RCC 7860 (cell line): ENCODE results near the gene EZR.

Experiments
- DNase-seq: peaks from one replicate; pipeline ENCODE4 v3.0.0-alpha.2; 2015; ENCODE audit warnings: low spot score
- FAIRE-seq: peaks from 2 replicates; lab custom pipeline; 2012; peaks lifted over from hg19 to GRCh38; lab: Jason Lieb, UNC

EZR gene

DNA sequence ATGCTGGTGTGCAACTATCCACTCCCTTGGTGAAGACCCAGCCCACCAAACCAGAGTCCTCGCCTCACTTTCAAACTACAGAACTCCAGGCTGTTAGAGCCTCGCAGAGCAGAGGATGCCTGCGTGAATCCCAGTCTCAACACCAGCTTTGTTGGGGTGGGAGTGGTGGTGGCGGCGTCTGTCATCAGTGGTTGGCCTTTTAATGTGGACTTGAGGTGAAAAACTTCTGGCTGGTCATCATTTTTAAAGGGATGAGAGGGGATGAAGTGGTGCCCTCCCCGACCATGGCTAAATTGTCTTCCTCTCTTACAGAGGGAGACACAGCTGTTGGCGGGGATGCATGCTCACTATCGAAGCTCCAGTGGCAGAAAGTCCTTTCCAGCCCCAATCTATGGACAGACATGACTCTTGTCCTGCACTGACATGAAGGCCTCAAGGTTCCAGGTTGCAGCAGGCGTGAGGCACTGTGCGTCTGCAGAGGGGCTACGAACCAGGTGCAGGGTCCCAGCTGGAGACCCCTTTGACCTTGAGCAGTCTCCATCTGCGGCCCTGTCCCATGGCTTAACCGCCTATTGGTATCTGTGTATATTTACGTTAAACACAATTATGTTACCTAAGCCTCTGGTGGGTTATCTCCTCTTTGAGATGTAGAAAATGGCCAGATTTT lies 54.9 kb downstream of the EZR start:
- no peak for FAIRE-seq
- DNase-seq: no peak

DNA sequence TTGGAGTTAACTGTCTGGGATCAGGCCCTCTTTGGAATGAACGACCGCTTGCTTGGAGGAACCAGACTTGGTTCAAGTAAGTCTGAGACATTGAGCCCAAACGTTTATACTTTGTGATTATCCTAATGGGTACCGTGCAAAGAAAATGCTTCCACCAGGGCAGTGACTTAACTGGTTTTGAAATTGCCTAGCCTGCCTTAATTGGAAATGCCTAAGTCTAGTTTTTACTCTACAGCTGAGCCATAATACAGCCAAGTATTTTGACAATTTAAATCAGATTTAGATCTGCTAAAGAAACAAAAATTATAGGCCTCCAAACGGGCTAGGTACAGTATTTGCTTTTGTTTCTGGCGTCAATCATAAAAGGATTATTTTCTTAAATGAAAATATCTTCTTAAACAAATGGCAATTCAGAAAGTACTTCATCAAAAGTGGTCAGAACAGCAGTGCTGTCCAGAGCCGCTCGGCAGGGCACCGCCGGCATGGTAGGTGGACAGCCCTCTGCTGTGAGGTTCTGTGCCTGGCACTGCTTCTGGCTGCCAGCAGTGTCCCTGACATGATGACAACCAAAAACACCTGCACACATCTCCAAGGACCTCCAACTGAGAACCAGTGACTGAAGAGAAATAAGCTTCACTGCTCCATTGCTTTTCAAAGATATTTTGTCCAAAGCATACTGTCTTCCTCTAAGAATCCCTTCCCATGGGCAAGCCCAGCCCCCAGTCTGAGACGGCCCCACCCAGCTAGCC lies 55.6 kb downstream of the EZR start:
- DNase-seq: no peak
- no peak for FAIRE-seq

DNA sequence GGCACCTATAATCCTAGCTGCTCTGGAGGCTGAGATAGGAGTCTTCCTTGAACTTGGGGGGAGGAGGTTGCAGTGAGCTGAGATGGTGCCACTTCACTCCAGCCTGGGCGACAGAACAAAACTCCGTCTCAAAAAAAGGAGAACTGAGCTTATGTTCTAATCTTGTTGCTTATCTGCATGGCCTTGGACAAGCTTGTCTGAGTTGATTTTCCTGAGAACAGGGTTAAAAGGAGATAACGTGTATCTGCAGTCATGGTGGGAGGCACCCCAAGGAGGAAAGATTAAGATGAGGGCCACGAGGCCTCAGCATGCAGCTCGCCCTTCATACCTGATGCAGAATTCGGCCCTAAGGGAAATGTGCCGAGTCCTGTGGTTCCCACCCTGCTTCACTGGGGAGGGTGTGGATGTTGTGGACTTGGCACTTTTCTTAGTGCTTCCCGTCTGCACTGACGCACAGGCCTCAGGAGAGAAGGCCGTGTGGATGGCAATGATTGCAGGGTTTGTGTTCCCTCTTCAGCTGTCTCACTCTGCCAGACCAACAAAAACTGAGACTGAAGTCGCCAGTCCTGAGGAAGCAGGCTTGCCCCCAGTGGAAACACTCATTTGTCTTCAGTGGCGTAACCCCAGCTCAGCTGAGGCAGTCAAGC lies 56.3 kb downstream of the EZR start:
- no peak for DNase-seq
- no peak for FAIRE-seq

DNA sequence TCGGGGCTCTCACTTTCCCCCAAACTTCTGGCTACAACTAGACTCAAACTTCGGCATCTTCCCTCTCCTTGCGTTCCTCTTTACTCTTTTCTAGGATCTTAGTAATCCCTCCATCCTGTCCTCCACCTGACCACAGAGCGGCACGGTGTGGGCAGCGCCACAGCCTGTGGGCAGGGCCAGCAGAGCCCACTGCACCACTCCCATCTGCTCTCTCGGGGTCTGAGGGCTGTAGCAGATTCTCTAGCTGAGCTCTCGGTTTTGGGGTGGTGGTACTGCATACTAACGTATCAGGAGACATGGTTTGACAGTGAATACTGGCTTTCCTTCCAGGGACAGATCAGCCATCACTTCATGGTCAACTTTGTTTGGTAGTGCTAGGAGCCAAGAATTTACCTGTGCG lies 57.4 kb downstream of the EZR start:
- no peak for DNase-seq
- FAIRE-seq: no peak

DNA sequence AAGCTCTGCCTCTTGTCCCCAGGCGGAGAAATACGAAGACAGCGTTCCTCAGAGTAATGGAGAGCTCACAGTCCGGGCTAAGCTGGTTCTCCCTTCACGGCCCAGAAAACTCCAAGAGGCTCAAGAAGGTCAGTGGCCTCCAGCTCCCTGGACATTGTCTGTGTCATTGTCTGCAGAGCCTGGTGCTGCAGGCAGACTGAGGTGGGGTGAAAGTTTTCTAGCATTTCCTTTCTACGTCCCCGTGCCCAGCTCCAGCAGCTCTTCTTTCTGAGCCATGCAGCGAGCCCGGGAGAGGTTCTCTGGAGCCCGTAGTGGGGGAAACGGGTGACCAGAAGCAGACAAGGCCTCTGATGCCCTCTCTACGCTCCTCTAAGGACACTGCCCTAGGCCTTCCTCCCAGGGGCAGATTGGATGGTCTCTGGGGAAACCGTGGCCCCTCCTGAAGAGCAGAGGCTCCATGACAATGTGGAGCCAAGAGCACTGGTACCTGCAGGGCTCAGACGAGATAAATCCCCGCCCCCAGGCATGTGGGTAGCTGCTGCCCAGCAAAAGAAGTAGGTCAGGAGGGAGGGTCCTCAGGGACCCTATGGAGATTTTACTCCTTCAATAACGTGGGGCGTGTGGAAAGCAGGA lies 58.4 kb downstream of the EZR start:
- FAIRE-seq (no peak), DNase-seq (no peak)

DNA sequence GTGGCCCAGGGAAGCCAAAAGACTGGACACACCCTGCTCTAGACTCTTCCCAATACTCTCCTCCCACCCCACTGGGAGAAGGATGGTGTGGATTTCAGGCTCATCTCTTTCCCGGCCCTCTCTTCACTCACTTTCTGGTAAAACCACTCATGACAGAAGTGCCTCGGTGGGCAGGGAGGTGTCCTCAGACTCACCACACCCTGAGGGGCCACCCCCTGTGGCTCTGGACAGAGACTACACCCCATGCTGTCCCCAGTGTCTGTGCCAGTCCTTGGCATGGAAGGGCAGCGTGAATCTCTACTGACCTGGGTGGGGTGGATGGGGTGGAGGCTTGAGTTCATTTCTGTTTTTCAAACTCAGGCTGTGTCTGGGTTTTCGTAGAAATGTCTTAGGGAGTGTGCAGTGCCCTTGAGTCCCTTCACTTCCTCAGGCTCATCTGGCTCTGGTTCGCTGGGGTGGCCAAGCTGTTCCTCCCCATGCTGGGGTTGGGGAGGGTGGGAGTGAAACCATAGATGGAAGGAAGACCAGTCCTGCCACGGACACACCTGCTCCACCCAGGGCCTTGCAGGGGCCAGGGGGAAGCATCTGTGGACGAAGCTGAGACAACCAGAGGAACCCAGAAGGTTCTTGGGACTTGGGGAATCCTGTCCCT lies 59.1 kb downstream of the EZR start:
- DNase-seq (no peak), FAIRE-seq (no peak)

DNA sequence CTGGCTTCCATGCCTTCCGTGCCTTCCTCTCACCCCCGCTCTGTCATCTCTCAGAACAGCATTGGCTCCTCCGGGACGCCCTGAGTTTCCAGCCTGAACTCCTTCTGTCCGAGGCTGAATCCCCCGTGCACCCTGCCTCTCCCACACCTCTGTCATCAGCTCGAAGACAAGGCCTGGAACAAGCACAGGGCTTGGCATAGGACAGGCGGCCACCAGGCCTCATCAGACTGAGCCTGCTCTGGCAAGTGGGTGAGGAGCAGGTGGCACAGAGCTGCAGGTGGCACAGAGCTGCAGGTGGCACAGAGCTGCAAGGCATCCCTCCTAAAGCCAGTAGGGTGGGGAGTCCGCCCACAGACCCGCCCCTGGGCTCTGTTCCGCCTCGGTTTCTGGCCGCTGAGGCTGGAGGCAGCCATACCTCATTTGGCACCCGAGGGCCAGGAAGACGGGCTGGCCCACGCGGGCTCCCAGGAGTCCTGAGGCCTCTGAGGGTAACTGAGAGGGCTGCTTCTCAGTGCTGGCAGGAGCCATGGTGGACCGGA lies 60.2 kb downstream of the EZR start:
- FAIRE-seq (no peak), DNase-seq (no peak)

DNA sequence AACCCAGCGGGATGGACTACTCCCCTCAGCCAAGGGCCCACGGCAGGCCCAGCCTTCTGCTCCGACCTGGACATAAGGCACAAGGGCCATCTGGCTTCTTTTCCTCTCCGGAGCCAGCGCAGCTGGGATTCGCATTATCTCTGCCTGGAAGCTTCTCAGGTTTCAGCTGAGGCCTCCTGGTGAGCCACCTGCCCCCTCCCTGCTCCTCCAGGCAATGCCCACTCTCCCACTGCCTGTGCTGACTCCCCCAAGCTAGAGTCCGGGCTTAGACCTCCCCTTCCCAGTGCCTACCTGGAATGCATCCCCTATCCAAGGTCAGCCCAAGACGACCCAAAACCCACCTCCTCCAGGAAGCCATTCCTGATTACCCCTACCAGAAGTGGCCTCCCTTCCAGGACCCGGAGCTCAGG lies 60.7 kb downstream of the EZR start:
- no peak for DNase-seq
- FAIRE-seq: no peak

DNA sequence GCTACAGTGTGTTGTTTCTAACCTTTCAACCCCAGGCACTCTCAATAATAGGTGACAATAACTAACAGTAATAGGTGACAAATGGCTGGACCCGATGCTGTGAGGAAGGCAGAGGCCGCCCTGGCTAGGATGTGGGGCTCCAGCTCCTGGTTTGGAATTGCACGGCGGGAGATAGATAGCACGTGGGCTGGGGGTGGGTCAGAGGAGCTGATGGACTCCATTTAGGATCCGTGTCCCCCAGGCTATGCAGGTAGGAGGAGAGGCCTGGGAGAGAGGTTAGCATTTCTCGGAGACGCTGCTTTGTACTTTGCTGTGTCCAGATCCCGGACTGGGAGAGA lies 61.4 kb downstream of the EZR start:
- no peak for DNase-seq
- FAIRE-seq: no peak

DNA sequence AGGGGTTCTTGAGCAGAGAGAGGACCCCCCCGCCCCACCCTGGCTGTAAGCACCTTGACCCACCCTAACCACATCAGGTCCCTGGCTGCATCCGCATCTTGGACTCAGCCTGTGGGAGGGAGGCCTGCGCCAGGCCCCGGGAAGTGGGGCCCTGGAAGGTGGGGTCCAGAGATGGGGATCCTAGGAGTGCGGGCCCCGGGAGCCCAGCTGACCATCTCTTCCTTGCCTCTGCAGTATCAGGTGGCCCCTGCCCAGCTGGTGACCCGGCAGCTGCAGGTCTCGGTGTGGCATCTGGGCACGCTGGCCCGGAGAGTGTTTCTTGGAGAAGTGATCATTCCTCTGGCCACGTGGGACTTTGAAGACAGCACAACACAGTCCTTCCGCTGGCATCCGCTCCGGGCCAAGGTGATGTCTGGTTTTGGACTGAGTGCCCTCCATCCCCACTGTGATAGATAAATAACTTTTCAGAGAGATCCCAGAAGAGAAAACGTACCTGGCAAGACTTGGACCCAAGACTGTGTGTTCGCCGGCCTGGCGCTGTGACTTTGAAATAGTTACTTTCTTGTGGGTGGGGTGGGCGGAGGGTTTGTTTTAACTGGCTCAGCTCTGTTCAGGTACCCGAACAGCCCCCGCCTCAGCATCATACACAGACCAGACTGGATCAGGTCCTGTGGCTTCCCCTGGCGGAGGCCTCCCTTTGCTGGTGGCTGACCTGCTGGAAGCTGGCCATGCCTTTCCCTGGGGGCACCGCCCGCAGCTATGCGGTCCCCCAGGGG lies 62.0 kb downstream of the EZR start:
- DNase-seq (no peak), FAIRE-seq (no peak)

DNA sequence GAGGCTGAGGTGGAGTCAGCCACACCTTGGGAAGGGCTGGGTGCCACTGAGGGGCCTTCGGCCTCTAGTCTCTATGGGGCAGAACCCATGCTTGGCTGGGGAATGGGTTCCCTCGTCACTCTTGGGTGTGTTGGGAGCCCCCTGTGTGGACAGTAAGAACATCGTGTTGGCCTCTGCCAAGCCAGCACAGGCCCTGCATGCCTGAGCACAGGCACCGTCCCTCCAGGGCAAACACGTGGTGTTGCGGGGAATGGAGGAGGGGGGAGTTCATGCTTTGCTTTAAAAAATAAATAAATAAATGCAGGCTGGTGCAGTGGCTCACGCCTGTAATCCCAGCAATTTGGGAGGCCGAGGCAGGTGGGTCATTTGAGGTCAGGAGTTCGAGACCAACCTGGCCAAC lies 63.0 kb downstream of the EZR start:
- DNase-seq: no peak

DNA sequence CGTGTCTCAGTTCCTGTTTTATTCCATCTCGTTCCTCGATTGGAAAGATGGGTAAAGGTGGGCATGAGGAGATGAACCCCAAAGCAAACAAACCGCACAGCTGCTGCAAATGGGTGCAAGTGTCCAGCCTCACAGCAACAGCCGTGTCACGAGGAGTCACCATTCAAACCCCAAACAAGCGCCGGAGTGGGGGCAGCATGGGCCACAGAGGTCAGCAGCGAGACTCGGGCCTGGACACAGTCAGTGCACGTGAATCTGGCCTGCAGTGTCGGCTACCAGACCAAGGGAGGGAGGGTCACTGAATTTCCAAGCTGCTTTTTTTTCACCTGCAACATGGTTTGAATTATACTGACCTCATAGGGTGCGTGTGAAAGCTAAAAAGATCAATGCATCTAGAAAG lies 63.5 kb downstream of the EZR start:
- FAIRE-seq (no peak), DNase-seq (no peak)

More for the DNA sequence above, 63.0 kb downstream of the EZR start:
- no peak for FAIRE-seq

DNA sequence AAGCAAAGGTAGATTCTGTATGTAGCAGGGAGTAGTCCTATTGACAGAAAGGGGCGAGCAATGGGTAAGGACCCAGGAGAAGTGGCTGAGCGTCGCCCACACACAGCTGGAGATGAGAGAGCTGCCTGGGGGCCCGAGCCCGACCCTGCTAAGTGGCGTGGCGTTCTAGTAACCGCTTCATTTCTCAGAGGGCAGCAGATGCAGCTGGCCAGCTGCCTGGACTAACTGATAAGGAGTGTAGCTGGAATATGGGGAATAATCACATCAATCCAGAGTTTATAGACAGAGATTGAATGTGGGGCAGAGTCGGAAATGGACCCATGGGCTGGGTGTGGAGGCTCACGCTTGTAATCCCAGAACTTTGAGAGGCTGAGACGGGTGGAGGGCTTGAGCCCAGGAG lies 64.4 kb downstream of the EZR start:
- FAIRE-seq (no peak), DNase-seq (no peak)

DNA sequence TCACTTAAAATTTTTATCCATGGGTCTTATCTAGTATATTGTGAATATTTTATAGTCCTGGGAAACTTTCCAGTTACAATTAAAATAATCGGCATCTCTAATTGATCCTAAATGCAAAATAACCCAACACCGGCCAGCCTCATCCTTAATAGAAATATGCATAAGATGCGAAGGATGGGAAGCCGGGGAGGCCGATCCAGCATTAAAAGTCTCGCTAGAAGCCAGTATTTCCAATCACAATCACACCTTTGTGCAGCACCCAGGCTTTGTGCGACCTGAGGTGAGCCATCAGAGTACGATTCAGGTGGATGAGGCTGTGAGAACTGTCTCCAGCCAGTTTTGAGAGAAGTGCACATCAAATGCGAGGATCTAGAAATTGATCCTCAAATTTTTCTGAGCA lies 65.4 kb downstream of the EZR start:
- FAIRE-seq (no peak), DNase-seq (no peak)

DNA sequence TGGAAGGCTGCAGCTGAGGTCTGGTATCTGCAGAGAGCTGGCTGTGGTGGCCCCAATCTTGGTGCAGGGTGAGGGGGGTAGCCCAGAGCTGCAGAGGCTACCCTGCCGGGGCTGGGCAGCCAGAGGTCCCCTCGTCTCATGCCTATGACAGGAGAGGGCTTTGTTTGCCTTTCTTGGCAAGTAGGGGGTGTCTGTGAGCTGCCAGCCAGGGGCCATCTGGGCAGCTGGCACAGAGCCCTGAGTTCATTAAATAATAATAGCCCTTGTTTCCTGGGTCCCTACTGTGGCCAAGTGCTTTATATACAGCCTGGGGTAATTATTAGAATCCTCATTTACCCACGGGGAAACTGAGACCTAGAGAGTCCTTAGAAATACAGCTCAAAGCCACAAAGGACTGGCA lies 66.6 kb downstream of the EZR start:
- DNase-seq (no peak), FAIRE-seq (no peak)

DNA sequence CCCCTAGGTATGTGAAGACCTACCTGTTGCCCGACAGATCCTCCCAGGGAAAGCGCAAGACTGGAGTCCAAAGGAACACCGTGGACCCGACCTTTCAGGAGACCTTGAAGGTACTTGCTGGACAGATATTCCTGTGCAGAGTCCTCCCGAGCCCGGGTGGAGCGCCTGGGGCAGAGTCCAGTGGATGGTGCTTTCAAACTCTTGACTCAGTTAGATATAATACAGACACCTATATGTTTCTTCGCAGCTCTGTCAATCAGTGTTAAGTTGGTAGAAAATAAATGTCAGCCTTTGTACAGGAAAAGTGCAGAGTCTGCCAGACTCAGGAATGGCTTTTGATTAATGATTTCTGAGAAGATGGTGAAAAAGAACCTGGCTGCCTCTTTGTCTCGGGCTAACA lies 67.2 kb downstream of the EZR start:
- no peak for DNase-seq
- FAIRE-seq: no peak

DNA sequence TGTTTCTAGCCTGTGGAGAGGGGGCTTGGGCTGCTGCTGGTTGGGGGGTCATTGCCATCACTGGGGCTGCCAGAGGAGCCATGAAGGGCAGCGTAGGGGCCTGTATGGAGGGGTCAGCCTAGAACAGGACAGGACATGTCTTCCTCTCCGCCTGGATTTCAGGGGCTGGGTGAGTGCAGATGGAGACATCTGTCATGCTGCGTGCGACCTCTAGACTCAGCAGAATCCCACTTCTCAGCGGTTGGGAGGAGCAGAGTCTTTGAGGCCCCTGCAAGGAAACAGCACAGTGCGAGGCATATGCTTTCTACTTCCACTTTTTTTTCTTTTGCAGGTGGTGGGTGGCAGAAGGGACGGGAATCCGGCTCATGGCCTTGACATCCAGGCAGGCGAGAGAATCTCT lies 67.9 kb downstream of the EZR start:
- DNase-seq: no peak
- FAIRE-seq: no peak

DNA sequence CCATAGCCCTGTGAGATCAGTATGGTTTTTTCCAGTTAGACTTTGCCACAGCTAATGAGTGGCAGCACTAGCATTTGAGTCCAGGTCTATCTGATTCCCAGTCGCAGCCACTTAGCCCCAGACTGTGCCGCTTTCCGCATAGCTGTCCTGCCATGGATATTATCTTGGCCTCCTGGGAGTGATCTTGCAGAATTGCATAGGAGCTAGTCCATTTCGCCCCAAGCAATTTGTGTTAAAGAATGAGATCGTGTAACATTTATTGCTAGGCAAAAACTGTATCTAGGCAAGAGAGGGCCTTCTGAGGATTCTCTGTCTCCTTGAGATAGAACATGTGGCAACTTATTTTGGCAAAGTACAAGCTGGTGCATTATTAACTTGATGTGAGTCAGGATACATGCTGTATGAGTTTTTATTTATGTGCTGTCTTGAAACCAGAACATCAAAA lies 74.2 kb downstream of the EZR start:
- DNase-seq: no peak
- FAIRE-seq: no peak

DNA sequence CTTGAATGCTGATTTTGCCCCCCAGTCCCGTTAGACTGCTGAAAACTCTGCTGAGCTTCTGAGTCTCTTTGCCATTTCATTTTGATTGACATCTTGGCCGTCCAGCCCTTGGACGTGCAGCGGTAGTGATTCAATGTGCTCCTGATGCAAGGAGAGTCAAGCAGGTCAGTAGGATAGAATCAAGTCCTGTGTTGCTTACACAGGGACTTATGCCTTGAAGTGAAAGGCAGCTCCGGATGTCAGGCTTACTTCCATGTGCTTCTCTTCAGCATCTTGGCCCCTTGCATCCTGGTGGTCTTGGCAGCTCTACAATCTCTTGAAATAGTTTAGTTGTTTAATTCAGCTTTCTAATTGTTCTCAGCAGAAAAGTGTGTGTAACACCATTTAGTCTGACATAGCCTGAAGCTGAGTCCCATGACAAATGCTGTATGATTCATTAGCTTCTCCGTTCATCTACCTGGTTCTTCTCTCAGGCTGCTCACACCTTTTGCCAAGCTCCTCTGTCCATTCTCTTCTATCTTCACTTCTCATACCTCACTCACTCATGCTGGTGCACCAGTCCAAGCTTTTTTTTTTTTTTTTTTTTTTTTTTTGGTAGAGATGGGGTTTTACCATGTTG lies 76.0 kb downstream of the EZR start:
- DNase-seq (no peak), FAIRE-seq (no peak)

DNA sequence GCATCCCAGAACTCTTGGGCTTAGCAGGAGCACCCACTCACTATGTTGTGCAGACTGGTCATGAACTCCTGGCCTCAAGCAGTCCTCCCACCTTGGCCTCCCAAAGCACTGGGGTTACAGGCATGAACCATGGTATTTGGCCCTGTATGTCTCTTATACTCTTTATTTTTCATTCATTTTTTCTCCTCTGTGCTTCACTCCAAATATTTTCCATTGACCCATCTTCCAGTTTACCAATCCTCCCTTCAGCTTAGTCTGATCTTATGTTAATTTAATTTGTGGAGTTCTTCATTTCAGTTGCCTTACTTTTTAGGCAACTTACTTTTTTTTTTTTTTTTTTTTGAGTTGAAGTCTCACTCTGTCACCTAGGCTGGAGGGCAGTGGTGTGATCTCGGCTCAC lies 79.5 kb downstream of the EZR start:
- FAIRE-seq (no peak), DNase-seq (no peak)
